Spleen (tissue), 11 donors: Measurements from ENCODE around the gene CEBPZ. TPM values are rescaled to one million over a fixed set of nuclear protein-coding genes. Genes with fewer than 3 reads are reported as not detected.
"Not testable (repeated sequence)": the region's sequence is repeated elsewhere in the genome, so short reads cannot be mapped to it uniquely, and the experiment has no call there.

ENCODE experiments used
- DNase-seq: peaks from one replicate; pipeline ENCODE4 v3.0.0-alpha.2; 2020
- H3K27ac ChIP-seq, 8 donors: fragments of 200-600 bp; sonication (generic) in 7 of 8; 1 replicate in 4 of 8; 2 replicates in 4 of 8; pipeline versions ENCODE4 v1.5.0 to v1.8.0; 2016 to 2021; ENCODE audit warnings: inconsistent platforms in 4 of 8, mild to moderate bottlenecking in 4 of 8, moderate library complexity in 1 of 8
- H3K27me3 ChIP-seq, 7 donors: fragments of 200-600 bp; sonication (generic) in 6 of 7; replicated peaks in 1 of 7; 1 replicate in 4 of 7; 2 replicates in 3 of 7; pipeline versions ENCODE4 v1.5.0 to v1.8.0; 2016 to 2021; ENCODE audit warnings: inconsistent platforms in 3 of 7, mild to moderate bottlenecking in 1 of 7
- H3K36me3 ChIP-seq, 6 donors: fragments of 200-600 bp; sonication (generic) in 5 of 6; 1 replicate in 4 of 6; 2 replicates in 2 of 6; pipeline versions ENCODE4 v1.5.0 to v1.8.0; 2016 to 2021; ENCODE audit warnings: inconsistent platforms in 2 of 6
- H3K4me1 ChIP-seq, 6 donors: fragments of 200-600 bp; sonication (generic) in 5 of 6; 1 replicate in 3 of 6; 2 replicates in 3 of 6; pipeline versions ENCODE4 v1.5.0 to v1.8.0; 2016 to 2021; ENCODE audit warnings: inconsistent platforms in 3 of 6
- H3K4me3 ChIP-seq, 8 donors: fragments of 200-600 bp; sonication (generic) in 7 of 8; 1 replicate in 4 of 8; 2 replicates in 4 of 8; pipeline versions ENCODE4 v1.5.0 to v1.8.0; 2016 to 2021; ENCODE audit warnings: inconsistent platforms in 4 of 8, mild to moderate bottlenecking in 4 of 8, moderate library complexity in 2 of 8
- H3K9me3 ChIP-seq, 8 donors: fragments of 200-600 bp; sonication (generic) in 7 of 8; 1 replicate in 4 of 8; 2 replicates in 4 of 8; pipeline versions ENCODE4 v1.5.0 to v1.8.0; 2016 to 2021; ENCODE audit warnings: inconsistent platforms in 4 of 8
- POLR2A ChIP-seq, 3 donors: fragments of 450-650 bp; IDR thresholded peaks; one replicate each; pipeline ENCODE4 v1.5.1; 2017; ENCODE audit warnings: antibody characterized with exemption in 3 of 3, mild to moderate bottlenecking in 1 of 3
- POLR2AphosphoS5 ChIP-seq, 3 donors: sonication (generic); formaldehyde crosslinking; IDR thresholded peaks; one replicate each; pipeline ENCODE4 v1.5.1; 2017; ENCODE audit warnings: antibody characterized with exemption in 3 of 3
- WGBS, 5 donors: extraction: QIAGEN DNeasy Blood & Tissue Kit in 3 of 5; methylation state at CpG; one replicate each; pipeline versions ENCODE4 v1.1.5 to v1.1.7; 2013 to 2018; 5-methylcytosine and 5-hydroxymethylcytosine counted together
- intact Hi-C: fragments of 100-400 bp; cut with DNase I; formaldehyde crosslinking; loops from one replicate; pipeline ENCODE4 v1.15.0; 2023; ENCODE audit warnings: low total_unique reads
- polyA plus RNA-seq, 3 donors: library from polyadenylated mRNA; stranded (reverse); fragments of 200-250 nt; gene quantifications; one replicate each; pipeline ENCODE4 v1.2.1, GENCODE V29; 2013
- total RNA-seq, 7 donors: library from RNA; depleted of rRNA in 3 of 7; stranded (reverse); fragments of >200 nt in 3 of 7; fragmentation: NEBNext Ultra II Directional in 4 of 7; extraction: Animal tissue kit (Norgen Biotek cat#: 25700) in 4 of 7; gene quantifications; one replicate each; pipeline versions ENCODE4 v1.1.0 to v1.2.1, GENCODE V29; 2016 to 2021
- TF ChIP-seq, protein P1 (sequence below), 11 experiments: fragments of 200-600 bp in 7 of 11; fragments of 450-650 bp in 4 of 11; sonication (generic) in 4 of 11; IDR thresholded peaks in 8 of 11; conservative IDR thresholded peaks in 3 of 11; 1 replicate in 7 of 11; 2 replicates in 4 of 11; pipeline versions ENCODE4 v1.4.0 to v1.8.0; 2016 to 2021; ENCODE audit warnings: antibody characterized with exemption in 11 of 11, inconsistent platforms in 4 of 11, mild to moderate bottlenecking in 1 of 11
- donor health status: healthy with polysubstance abuse.
- donor health status: DM: no; HTN: no; CAD: no; lungs with moderate emphysema.
- donor health status: DM: no; HTN: no; CAD: no.
- donor health status: Bipolar disorder and iron deficiency.
- donor health status: healthy.
- donor health status: DM: no; HTN: no; CAD: no.
- donor health status: DM: yes; HTN: yes; CAD: no.

CEBPZ gene
- total and polyA plus RNA-seq, 10 donors = 34.8 to 54.8 (median 48.9) TPM

DNA sequence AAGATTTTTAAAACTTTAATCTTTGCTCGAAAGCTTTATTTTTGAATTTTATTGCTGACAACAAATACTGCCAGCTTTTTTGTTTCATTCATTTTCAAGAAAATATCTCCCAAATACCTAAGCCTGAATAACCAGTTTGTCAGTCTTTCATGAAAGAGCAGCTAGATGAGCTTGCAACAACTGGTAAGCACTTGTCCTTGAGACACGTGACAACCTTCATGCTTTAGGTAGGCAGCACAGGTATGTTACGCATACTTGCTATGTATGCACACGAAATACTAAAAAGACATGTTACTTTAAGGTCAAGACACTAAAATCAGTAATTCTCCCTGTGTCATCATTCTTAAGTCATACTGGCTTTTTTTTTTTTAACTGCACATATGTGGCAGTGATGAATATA, 12.3 kb downstream of the CEBPZ start:
- no peak for TF ChIP-seq POLR2A (IDR thresholded peaks at IDR 0.05)
- TF ChIP-seq, protein P1, sequence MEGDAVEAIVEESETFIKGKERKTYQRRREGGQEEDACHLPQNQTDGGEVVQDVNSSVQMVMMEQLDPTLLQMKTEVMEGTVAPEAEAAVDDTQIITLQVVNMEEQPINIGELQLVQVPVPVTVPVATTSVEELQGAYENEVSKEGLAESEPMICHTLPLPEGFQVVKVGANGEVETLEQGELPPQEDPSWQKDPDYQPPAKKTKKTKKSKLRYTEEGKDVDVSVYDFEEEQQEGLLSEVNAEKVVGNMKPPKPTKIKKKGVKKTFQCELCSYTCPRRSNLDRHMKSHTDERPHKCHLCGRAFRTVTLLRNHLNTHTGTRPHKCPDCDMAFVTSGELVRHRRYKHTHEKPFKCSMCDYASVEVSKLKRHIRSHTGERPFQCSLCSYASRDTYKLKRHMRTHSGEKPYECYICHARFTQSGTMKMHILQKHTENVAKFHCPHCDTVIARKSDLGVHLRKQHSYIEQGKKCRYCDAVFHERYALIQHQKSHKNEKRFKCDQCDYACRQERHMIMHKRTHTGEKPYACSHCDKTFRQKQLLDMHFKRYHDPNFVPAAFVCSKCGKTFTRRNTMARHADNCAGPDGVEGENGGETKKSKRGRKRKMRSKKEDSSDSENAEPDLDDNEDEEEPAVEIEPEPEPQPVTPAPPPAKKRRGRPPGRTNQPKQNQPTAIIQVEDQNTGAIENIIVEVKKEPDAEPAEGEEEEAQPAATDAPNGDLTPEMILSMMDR (IDR thresholded peaks at IDR 0.05 in 8 of 11, conservative IDR thresholded peaks at IDR 0.05 in 3 of 11) = no peak
- TF ChIP-seq POLR2AphosphoS5 (IDR thresholded peaks at IDR 0.05) = no peak
- no peaks in the 10 kb centered on the region for H3K27me3 ChIP-seq
- no peak overlapping the region for H3K4me3 ChIP-seq
- WGBS, 5 donors = 90 to 95% (median 94%) methylated on average over 4 of the region's 4 CpGs
- DNase-seq = no peak
- H3K36me3 ChIP-seq = peaks cover 0 to 100% (median 79%) of the 10 kb centered on the region in 6 donors
- H3K27ac ChIP-seq = no peak overlapping the region
- no peaks in the 10 kb centered on the region for H3K9me3 ChIP-seq
- intact Hi-C loops = no loop called here
- H3K4me1 ChIP-seq = peaks cover 0 to 26% (median 5%) of the 10 kb centered on the region in 6 donors

DNA sequence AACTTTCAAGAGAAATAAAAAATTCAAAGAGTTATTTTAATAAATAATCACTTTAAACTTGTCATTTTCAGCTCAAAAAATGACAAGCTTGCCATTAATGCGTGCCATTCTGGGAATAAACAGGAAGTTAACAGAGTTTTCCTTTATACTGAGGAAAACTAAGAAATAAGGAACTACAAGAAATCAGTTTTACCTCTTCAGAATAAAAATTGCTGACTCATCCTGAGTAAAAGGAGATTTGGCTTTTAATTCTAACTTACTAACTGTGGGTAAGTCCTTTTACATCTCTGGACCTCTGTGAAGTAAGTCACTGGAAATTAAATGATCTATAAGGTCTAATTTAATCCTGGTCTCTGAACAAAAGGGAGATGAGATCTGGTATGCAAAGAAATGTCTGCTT, 16.1 kb downstream of the CEBPZ start:
- WGBS, 5 donors = 31 to 41% (median 36%) methylated on average over 1 of the region's 1 CpG
- intact Hi-C loops = no loop called here
- no peak for DNase-seq
- peak overlapping the region in 6 of 8 donors; percentile 20 to 47 (median 38) for H3K27ac ChIP-seq
- H3K9me3 ChIP-seq = peaks cover 0 to 2% (median 0%) of the 10 kb centered on the region in 8 donors
- H3K4me1 ChIP-seq = peaks cover 0 to 11% (median 5%) of the 10 kb centered on the region in 6 donors
- TF ChIP-seq, protein P1 (IDR thresholded peaks at IDR 0.05 in 8 of 11, conservative IDR thresholded peaks at IDR 0.05 in 3 of 11) = no peak
- TF ChIP-seq POLR2AphosphoS5 (IDR thresholded peaks at IDR 0.05) (no peak), POLR2A (IDR thresholded peaks at IDR 0.05) (no peak)
- peaks cover 0 to 100% (median 85%) of the 10 kb centered on the region in 6 donors for H3K36me3 ChIP-seq
- no peak overlapping the region for H3K4me3 ChIP-seq
- H3K27me3 ChIP-seq = no peaks in the 10 kb centered on the region

DNA sequence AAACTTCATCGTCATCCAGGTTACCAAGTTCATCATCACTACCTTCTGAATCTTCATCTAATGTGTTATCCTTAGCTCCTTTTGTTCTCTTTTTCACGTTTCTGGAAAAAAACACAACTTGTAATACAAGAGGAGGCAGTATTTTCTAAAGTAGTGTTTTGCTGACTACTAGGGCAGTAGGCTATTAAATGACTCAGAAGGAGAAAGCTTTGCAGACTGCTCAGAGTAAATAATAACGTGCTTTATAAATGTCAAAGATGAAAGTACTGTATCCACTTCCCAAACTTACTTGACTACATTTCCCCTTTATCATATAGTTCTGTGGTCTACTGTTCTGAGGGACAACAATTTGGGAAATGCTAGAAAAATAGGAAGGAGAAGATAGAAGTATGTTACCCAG, 19.5 kb downstream of the CEBPZ start:
- Histone ChIP-seq H3K27me3 (no peaks in the 10 kb centered on the region), H3K4me1 (peaks cover 0 to 11% (median 5%) of the 10 kb centered on the region in 6 donors), H3K36me3 (peaks cover 0 to 100% (median 91%) of the 10 kb centered on the region in 6 donors), H3K27ac (no peak overlapping the region), H3K9me3 (peaks cover 0 to 35% (median 26%) of the 10 kb centered on the region in 8 donors), H3K4me3 (no peak overlapping the region)
- intact Hi-C loops = no loop called here
- TF ChIP-seq POLR2AphosphoS5 (IDR thresholded peaks at IDR 0.05) (no peak), POLR2A (IDR thresholded peaks at IDR 0.05) (no peak)
- TF ChIP-seq, protein P1 (IDR thresholded peaks at IDR 0.05 in 8 of 11, conservative IDR thresholded peaks at IDR 0.05 in 3 of 11) = no peak
- WGBS, 5 donors = 85 to 96% (median 86%) methylated on average over 3 of the region's 3 CpGs
- DNase-seq = no peak

DNA sequence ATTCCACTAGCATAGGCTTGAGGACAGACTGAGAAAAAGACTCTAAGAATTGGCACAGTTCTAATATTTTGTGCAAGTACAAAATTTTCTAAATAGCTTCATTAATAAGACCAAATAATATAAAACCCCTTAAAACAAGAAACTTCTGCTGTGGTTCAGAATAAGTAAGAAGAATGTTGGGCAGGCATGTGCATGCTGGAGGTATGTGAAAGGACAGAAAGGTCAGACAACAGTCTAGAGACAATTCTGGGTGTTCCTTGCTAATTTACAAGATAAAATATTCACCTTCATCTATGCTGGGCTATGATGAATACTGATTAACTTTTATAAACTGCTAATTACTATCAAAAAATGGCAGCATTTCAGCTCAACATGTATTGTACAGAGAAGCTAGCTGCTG, 20.2 kb downstream of the CEBPZ start:
- no peak for TF ChIP-seq POLR2A (IDR thresholded peaks at IDR 0.05)
- H3K9me3 ChIP-seq = peaks cover 0 to 42% (median 31%) of the 10 kb centered on the region in 8 donors
- peaks cover 0 to 11% (median 5%) of the 10 kb centered on the region in 6 donors for H3K4me1 ChIP-seq
- DNase-seq = no peak
- intact Hi-C loops = no loop called here
- H3K27me3 ChIP-seq = no peaks in the 10 kb centered on the region
- H3K27ac ChIP-seq = no peak overlapping the region
- no peak overlapping the region for H3K4me3 ChIP-seq
- H3K36me3 ChIP-seq = peaks cover 5 to 100% (median 92%) of the 10 kb centered on the region in 6 donors

DNA sequence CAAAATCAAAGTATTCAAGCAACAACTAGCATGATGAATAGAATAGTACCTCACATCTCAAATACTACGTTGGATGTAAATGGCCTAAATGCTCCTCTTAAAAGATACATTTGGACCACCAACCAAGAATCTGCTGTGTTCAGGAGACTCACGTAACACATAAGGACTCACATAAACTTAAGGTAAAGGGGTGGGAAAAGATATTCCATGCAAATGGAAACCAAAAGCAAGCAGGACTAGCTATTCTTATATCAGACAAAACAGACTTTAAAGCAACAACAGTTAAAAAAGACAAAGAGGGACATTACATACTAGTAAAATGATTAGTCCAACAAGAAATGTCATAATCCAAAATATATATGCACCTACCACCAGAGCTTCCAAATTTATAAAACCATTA, 24.6 kb downstream of the CEBPZ start:
- H3K4me1 ChIP-seq, DNase-seq, H3K27me3 ChIP-seq, H3K27ac ChIP-seq, intact Hi-C loops, H3K4me3 ChIP-seq: not testable (repeated sequence)
- 94 to 98% (median 95%) methylated on average over 2 of the region's 2 CpGs for WGBS, 5 donors
- Histone ChIP-seq H3K9me3 (peaks cover 0 to 54% (median 39%) of the 10 kb centered on the region in 8 donors), H3K36me3 (peaks cover 13 to 100% (median 88%) of the 10 kb centered on the region in 6 donors)
